Measurements from ENCODE around the gene ENPEP.
"Not testable (repeated sequence)": the region's sequence is repeated elsewhere in the genome, so short reads cannot be mapped to it uniquely, and the experiment has no call there.

ENPEP gene, protein sequence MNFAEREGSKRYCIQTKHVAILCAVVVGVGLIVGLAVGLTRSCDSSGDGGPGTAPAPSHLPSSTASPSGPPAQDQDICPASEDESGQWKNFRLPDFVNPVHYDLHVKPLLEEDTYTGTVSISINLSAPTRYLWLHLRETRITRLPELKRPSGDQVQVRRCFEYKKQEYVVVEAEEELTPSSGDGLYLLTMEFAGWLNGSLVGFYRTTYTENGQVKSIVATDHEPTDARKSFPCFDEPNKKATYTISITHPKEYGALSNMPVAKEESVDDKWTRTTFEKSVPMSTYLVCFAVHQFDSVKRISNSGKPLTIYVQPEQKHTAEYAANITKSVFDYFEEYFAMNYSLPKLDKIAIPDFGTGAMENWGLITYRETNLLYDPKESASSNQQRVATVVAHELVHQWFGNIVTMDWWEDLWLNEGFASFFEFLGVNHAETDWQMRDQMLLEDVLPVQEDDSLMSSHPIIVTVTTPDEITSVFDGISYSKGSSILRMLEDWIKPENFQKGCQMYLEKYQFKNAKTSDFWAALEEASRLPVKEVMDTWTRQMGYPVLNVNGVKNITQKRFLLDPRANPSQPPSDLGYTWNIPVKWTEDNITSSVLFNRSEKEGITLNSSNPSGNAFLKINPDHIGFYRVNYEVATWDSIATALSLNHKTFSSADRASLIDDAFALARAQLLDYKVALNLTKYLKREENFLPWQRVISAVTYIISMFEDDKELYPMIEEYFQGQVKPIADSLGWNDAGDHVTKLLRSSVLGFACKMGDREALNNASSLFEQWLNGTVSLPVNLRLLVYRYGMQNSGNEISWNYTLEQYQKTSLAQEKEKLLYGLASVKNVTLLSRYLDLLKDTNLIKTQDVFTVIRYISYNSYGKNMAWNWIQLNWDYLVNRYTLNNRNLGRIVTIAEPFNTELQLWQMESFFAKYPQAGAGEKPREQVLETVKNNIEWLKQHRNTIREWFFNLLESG

DNA sequence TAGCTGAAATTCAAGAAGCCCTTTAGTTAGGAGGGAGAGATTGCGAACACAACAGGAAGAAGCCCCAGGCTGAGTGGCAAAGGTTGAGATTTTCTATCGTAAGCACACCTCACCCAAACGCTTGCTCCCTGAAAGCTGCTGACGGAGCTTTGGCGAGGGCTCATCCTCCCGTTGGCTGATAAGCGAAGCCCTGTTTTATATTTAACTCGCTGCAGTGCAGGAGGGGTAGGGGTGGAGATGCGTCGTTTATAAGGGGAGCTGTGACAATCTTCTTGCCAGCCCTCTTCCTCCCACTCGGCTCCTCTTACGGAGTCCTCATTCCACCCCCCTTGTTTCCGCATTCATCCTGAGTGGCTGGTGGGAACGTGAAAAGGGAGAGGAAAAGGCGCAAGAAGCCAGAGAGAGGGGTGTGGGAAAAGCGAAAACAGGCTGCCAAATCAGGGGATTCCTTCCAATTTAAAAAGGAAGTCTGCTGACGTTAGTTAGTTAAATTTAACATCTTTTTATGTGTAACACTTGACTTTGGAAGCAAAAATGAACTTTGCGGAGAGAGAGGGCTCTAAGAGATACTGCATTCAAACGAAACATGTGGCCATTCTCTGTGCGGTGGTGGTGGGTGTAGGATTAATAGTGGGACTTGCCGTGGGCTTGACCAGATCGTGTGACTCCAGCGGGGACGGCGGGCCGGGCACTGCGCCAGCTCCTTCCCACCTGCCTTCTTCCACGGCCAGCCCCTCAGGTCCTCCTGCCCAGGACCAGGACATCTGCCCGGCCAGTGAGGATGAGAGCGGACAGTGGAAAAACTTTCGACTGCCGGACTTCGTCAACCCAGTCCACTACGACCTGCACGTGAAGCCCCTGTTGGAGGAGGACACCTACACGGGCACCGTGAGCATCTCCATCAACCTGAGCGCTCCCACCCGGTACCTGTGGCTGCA is at the start of gene ENPEP:
Gene ENPEP (plus strand): TSS at position 275 of the 938 bp plus-strand sequence. CDS start 260 bp downstream, at position 535.
- no peak for DNase-seq (ENCODE audit: low read depth, low spot score)
- Histone ChIP-seq H3K9ac (ENCODE audit: insufficient read length) (peak within 1 kb of the TSS; percentile 69), H3K4me3 (peak within 1 kb of the TSS; percentile 84), H3K27ac (no peak within 1 kb of the TSS), H3K9me3 (ENCODE audit: low read depth, low read length) (no peaks in the 10 kb centered on the region), H3K36me3 (ENCODE audit: insufficient read depth, low read length) (no peaks in the 10 kb centered on the region)
- TF ChIP-seq POLR2AphosphoS5 (IDR thresholded peaks at IDR 0.05; ENCODE audit: borderline replicate concordance, low read depth, low read length) (peak; percentile 71), FOXP2 (optimal IDR thresholded peaks at IDR 0.05; ENCODE audit: control extremely low read depth, extremely low read length, insufficient read depth) (no peak), EZH2 (IDR thresholded peaks at IDR 0.05) (no peak)

DNA sequence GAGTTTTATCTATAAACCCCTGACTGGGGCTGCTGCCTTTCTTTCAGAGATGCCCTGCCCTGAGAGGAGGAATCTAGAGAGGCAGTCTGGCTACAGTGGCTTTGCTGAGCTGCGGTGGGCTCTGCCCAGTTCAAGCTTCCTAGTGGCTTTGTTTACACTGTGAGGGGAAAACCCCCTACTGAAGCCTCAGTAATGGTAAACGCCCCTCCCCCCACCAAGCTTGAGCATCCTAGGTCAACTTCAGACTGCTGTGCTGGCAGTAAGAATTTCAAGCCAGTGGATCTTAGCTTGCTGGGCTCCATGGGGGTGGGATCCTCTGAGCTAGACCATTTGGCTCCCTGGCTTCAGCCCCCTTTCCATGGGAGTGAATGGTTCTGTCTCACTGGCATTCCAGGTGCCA is 44.1 kb upstream of the ENPEP start:
- not testable (repeated sequence) for H3K27ac ChIP-seq; H3K9ac ChIP-seq (ENCODE audit: insufficient read length); H3K36me3 ChIP-seq (ENCODE audit: insufficient read depth, low read length); H3K4me3 ChIP-seq; H3K9me3 ChIP-seq (ENCODE audit: low read depth, low read length); DNase-seq (ENCODE audit: low read depth, low spot score)

DNA sequence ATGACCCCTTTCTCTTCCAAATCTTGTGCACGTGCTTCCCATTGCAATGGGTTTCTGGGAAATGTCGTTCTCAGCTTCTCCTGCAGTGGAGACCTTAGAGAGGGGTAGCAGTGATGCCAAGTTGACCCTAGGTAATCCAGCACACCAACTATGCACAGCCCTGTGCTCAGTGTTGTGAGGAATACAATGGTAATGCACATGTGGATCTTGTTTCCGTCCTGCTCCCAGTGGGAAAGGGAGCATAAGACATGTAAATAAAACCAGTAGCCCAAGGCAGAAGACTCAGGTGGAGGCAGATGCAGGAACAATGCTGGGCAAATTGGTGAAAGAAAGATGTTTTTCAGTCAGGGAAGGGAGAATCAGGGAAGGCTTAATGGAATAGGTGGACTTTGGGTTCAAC is 38.7 kb upstream of the ENPEP start:
- not testable (repeated sequence) for H3K27ac ChIP-seq; H3K36me3 ChIP-seq (ENCODE audit: insufficient read depth, low read length); DNase-seq (ENCODE audit: low read depth, low spot score); H3K9ac ChIP-seq (ENCODE audit: insufficient read length); H3K9me3 ChIP-seq (ENCODE audit: low read depth, low read length); H3K4me3 ChIP-seq

DNA sequence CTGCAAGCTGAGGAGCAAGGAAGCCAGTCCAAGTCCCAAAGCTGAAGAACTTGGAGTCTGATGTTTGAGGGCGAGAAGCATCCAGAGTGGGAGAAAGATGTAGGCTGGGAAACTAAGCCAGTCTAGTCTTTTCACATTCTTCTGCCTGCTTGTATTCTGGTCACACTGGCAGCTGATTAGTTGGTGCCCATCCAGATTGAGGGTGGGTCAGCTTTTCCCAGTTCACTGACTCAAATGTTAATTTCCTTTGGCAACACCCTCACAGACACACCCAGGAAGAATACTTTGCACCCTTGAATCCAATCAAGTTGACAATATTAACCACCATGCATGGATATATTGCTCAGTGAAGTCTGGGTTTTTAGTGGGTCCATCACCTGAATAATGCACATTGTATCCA is 36.7 kb upstream of the ENPEP start:
- H3K27ac ChIP-seq; H3K4me3 ChIP-seq; H3K9ac ChIP-seq (ENCODE audit: insufficient read length); DNase-seq (ENCODE audit: low read depth, low spot score); H3K9me3 ChIP-seq (ENCODE audit: low read depth, low read length); H3K36me3 ChIP-seq (ENCODE audit: insufficient read depth, low read length): not testable (repeated sequence)

DNA sequence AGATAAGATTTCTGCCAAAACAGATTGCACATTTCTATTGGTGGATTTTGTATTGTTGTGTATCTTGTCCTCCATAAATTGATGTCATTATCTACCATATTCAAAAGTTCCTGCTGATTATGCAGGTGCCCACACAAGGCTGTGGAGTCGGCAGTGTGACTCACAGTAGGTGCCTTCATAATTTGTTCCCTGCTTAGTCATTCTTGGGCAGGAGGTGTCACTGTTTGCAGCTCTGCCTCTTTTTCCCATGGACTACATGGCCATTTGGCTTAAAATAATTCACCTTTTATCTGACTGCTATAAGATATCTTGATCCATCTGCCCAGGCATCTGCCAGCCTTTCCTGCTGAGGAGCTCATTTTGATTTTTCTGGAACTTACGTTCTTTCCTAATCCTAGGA is 33.6 kb upstream of the ENPEP start:
- Histone ChIP-seq H3K36me3 (ENCODE audit: insufficient read depth, low read length) (no peaks in the 10 kb centered on the region), H3K9ac (ENCODE audit: insufficient read length) (no peak overlapping the region), H3K9me3 (ENCODE audit: low read depth, low read length) (no peaks in the 10 kb centered on the region), H3K4me3 (no peak overlapping the region), H3K27ac (no peak overlapping the region)
- TF ChIP-seq POLR2AphosphoS5 (IDR thresholded peaks at IDR 0.05; ENCODE audit: borderline replicate concordance, low read depth, low read length) (no peak), EZH2 (IDR thresholded peaks at IDR 0.05) (no peak), FOXP2 (optimal IDR thresholded peaks at IDR 0.05; ENCODE audit: control extremely low read depth, extremely low read length, insufficient read depth) (no peak)
- DNase-seq (ENCODE audit: low read depth, low spot score) = no peak

DNA sequence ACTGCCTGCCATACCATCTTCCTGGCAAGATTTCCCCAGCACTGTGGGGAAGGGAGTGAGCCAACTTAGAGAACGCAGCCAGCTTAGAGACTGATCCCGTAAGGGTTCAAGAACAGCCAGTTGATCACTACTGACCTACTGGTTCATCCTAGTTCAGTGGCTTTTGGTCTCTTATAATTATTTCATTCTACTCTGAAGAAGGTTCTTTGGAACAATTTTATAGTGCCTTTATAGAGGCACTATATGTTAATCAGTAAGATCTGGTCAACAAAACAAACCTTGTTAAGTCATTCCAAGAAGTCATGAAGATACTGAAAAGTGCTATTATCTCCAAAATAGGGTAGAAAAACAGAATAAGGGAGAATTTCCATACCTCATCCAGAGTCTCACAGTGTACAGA is 33.2 kb upstream of the ENPEP start:
- DNase-seq (ENCODE audit: low read depth, low spot score) = no peak
- no peaks in the 10 kb centered on the region for H3K9me3 ChIP-seq (ENCODE audit: low read depth, low read length)
- no peak for TF ChIP-seq POLR2AphosphoS5 (IDR thresholded peaks at IDR 0.05; ENCODE audit: borderline replicate concordance, low read depth, low read length)
- no peak for TF ChIP-seq EZH2 (IDR thresholded peaks at IDR 0.05)
- no peak for TF ChIP-seq FOXP2 (optimal IDR thresholded peaks at IDR 0.05; ENCODE audit: control extremely low read depth, extremely low read length, insufficient read depth)
- no peak overlapping the region for H3K4me3 ChIP-seq
- no peaks in the 10 kb centered on the region for H3K36me3 ChIP-seq (ENCODE audit: insufficient read depth, low read length)
- H3K9ac ChIP-seq (ENCODE audit: insufficient read length) = no peak overlapping the region
- H3K27ac ChIP-seq = no peak overlapping the region

DNA sequence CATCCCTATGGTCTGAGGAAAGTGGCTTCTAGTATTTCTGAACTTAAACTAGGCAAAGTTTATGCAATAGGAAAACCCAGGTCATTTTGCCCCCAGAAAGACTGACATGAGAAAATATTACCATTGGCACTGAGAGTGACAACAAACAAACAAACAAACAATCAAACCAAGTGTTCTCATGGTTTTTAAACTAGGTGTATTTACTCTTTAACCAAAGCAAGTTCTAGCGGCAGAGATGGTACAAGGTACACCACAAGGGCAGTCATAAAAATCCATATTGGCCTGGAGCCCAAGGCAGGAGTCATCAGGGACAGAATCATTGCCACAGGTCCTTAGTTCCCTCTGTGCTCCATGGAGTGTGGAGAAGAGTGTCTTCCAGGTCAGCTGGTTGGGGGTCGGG is 26.0 kb upstream of the ENPEP start:
- no peak overlapping the region for H3K9ac ChIP-seq (ENCODE audit: insufficient read length)
- no peak overlapping the region for H3K4me3 ChIP-seq
- H3K27ac ChIP-seq = no peak overlapping the region
- H3K36me3 ChIP-seq (ENCODE audit: insufficient read depth, low read length) = no peaks in the 10 kb centered on the region
- DNase-seq (ENCODE audit: low read depth, low spot score) = no peak
- H3K9me3 ChIP-seq (ENCODE audit: low read depth, low read length) = no peaks in the 10 kb centered on the region
- TF ChIP-seq FOXP2 (optimal IDR thresholded peaks at IDR 0.05; ENCODE audit: control extremely low read depth, extremely low read length, insufficient read depth) (no peak), EZH2 (IDR thresholded peaks at IDR 0.05) (no peak), POLR2AphosphoS5 (IDR thresholded peaks at IDR 0.05; ENCODE audit: borderline replicate concordance, low read depth, low read length) (no peak)

DNA sequence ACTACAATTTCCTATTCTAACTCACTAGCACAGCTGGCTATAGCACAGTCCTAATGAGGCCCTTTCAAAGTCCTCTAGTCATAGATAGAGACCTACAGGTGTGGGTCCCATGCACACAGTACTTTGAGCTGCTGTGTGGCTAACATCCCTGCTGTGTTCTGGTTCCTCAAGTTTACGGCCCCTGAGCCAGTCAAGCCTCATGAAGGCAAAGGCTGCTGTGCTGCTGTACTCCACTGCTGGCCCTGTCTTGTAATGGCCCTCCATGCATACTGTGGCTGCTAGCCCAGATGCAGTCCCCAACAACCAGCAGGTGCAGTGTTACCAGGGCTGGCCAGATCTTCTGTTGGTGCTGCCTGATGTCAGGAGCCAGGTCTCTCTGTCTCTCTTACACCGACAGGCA is 23.4 kb upstream of the ENPEP start:
- DNase-seq (ENCODE audit: low read depth, low spot score) = no peak
- Histone ChIP-seq H3K9me3 (ENCODE audit: low read depth, low read length) (no peaks in the 10 kb centered on the region), H3K9ac (ENCODE audit: insufficient read length) (no peak overlapping the region), H3K4me3 (no peak overlapping the region), H3K36me3 (ENCODE audit: insufficient read depth, low read length) (no peaks in the 10 kb centered on the region), H3K27ac (no peak overlapping the region)
- TF ChIP-seq EZH2 (IDR thresholded peaks at IDR 0.05) (no peak), FOXP2 (optimal IDR thresholded peaks at IDR 0.05; ENCODE audit: control extremely low read depth, extremely low read length, insufficient read depth) (no peak), POLR2AphosphoS5 (IDR thresholded peaks at IDR 0.05; ENCODE audit: borderline replicate concordance, low read depth, low read length) (no peak)

Measured in SK-N-MC (cell line).